Thyroid gland (tissue), 4 donors: ENCODE measurements around the gene MRPL52.

Source experiments
- CTCF ChIP-seq, 6 experiments: fragments of 200-600 bp in 3 of 6; fragments of 450-650 bp in 3 of 6; sonication (generic) in 3 of 6; IDR thresholded peaks; one replicate each; pipeline ENCODE4 v1.5.1; 2016 to 2019; ENCODE audit warnings: antibody characterized with exemption in 6 of 6, mild to moderate bottlenecking in 2 of 6, inconsistent platforms in 1 of 6, moderate library complexity in 1 of 6
- POLR2A ChIP-seq, 2 donors: fragments of 450-650 bp; IDR thresholded peaks; one replicate each; pipeline ENCODE4 v1.6.1; 2017; ENCODE audit warnings: antibody characterized with exemption in 2 of 2, mild to moderate bottlenecking in 2 of 2, moderate library complexity in 1 of 2

GRCh38 chr14:22807432-22808087 is 22.1 kb upstream of the MRPL52 start:
- TF ChIP-seq CTCF (IDR thresholded peaks at IDR 0.05) (no peak), POLR2A (IDR thresholded peaks at IDR 0.05) (no peak)
